ENCODE measurements around the gene ZBTB5. TPM values are rescaled to one million over a fixed set of nuclear protein-coding genes. Genes with fewer than 3 reads are reported as not detected.

Gene ZBTB5
- total and polyA plus RNA-seq, 2 of the 4 experiments (the other 2 are of a cell fraction): 6.3 to 9.1 TPM

DNA sequence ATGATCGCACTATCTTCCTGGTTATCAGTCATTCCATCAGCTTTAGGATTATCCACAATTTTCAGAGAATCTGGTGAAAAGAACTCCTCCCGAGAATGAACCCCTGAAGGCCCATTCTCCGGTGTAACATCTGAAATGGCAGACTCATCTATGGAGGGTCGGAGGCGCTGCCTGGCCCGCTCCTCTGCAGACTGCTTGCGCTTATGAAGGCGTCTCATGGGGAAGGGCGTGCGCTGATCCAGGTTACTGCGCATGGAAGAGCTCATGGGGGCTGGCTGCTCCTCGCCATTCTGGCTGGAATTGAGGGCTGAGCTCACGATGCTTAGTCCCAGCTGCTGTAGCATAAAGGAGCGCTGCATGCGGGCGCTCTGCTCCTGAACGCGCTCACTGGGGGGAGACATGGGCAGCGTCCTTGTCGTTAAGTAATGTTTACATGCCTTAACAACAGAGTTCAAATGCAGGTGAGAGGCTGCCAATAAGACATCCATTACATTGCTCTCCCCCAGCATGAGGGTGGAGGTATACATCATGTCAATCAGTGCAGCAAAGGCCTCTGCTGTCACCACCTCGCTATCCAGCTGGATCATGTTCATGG, 23.4 kb downstream of the ZBTB5 start:
- H3K36me3 ChIP-seq (ENCODE audit: control insufficient read depth, insufficient read depth, low read length): peaks cover 43% of the 10 kb centered on the region
- H4K20me1 ChIP-seq (ENCODE audit: insufficient read depth, low read length): peaks cover 17% of the 10 kb centered on the region; the same call in 1 of the 2 replicates
- no peak overlapping the region for H2BK5ac ChIP-seq (ENCODE audit: low read depth, low read length, poor library complexity, severe bottlenecking)
- 93% methylated on average over 13 of the region's 21 CpGs; no CpG with 5 or more reads in 1 of the 2 experiments for WGBS, 2 experiments (ENCODE audit: extremely low coverage in 2 of 2, insufficient read length in 1 of 2)
- peaks cover 12% of the 10 kb centered on the region for H3K4me1 ChIP-seq (ENCODE audit: control insufficient read depth, insufficient read depth, low read length)
- H3K9me1 ChIP-seq (ENCODE audit: insufficient read depth, low read length): peaks cover 12% of the 10 kb centered on the region
- no peak overlapping the region for H3K4me2 ChIP-seq (ENCODE audit: low read depth, low read length)
- H3K56ac ChIP-seq (ENCODE audit: extremely low read depth, insufficient read depth, low read length): no peak overlapping the region
- TF ChIP-seq RAD21 (IDR thresholded peaks at IDR 0.05; ENCODE audit: low read length) (no peak), RFX5 (IDR thresholded peaks at IDR 0.05; ENCODE audit: low read depth, low read length) (no peak)
- ChIA-PET POLR2A (ENCODE audit: unreplicated experiment) (no interaction called here), CTCF (no interaction called here)
- ATAC-seq (ENCODE audit: low read depth) (no peak), DNase-seq (no peak)
- no peak overlapping the region for H3K4ac ChIP-seq (ENCODE audit: low read depth, low read length)
- H2BK120ac ChIP-seq (ENCODE audit: low read depth, low read length): no peak overlapping the region
- no peaks in the 10 kb centered on the region for H3K9me3 ChIP-seq (ENCODE audit: control insufficient read depth, insufficient read depth, low read length)
- H3K79me1 ChIP-seq (ENCODE audit: low read depth in 1 of 2, low read length in 2 of 2): peaks cover 41 to 73% of the 10 kb centered on the region in 2 experiments
- H2AK9ac ChIP-seq (replicated peaks; ENCODE audit: low read depth, low read length, poor library complexity): no peak overlapping the region
- H3K18ac ChIP-seq (ENCODE audit: low read depth, low read length): no peak overlapping the region
- no peaks in the 10 kb centered on the region for H3K27me3 ChIP-seq (ENCODE audit: control insufficient read depth, insufficient read depth, low read length)
- intact Hi-C loops (cut with micrococcal nuclease) (no loop called here), in situ Hi-C loops (cut with MboI; ENCODE audit: low sequenced_read_pairs) (no loop called here), dilution Hi-C loops (cut with HindIII; ENCODE audit: low sequenced_read_pairs, unreplicated experiment) (no loop called here)
- no peak overlapping the region for H3K9ac ChIP-seq (ENCODE audit: low read depth, low read length)
- H3K14ac ChIP-seq (replicated peaks; ENCODE audit: low read depth, low read length): no peak overlapping the region
- no peak overlapping the region for H4K91ac ChIP-seq (ENCODE audit: insufficient read depth, low read depth, low read length)
- no peak overlapping the region for H3K23ac ChIP-seq (ENCODE audit: low read depth, low read length)
- no peak overlapping the region for H4K8ac ChIP-seq (ENCODE audit: low read depth in 2 of 2, low read length in 2 of 2)
- H2BK15ac ChIP-seq (ENCODE audit: low read depth, low read length): no peak overlapping the region
- H4K5ac ChIP-seq (ENCODE audit: low read depth, low read length): no peak overlapping the region
- H2AFZ ChIP-seq (replicated peaks; ENCODE audit: low read length, poor library complexity): no peak overlapping the region
- H2AK5ac ChIP-seq (ENCODE audit: low read depth, low read length): no peak overlapping the region
- BruUV-seq (replicated peaks): no TSS peak
- H2BK20ac ChIP-seq (ENCODE audit: low read depth, low read length): no peak overlapping the region
- H3K27ac ChIP-seq (ENCODE audit: insufficient read depth, low read length): no peak overlapping the region
- H3K4me3 ChIP-seq (ENCODE audit: insufficient read depth, low read depth, low read length): no peak overlapping the region

Measured in IMR-90 (cell line).